ENCODE results near the gene RHOH.

DNA sequence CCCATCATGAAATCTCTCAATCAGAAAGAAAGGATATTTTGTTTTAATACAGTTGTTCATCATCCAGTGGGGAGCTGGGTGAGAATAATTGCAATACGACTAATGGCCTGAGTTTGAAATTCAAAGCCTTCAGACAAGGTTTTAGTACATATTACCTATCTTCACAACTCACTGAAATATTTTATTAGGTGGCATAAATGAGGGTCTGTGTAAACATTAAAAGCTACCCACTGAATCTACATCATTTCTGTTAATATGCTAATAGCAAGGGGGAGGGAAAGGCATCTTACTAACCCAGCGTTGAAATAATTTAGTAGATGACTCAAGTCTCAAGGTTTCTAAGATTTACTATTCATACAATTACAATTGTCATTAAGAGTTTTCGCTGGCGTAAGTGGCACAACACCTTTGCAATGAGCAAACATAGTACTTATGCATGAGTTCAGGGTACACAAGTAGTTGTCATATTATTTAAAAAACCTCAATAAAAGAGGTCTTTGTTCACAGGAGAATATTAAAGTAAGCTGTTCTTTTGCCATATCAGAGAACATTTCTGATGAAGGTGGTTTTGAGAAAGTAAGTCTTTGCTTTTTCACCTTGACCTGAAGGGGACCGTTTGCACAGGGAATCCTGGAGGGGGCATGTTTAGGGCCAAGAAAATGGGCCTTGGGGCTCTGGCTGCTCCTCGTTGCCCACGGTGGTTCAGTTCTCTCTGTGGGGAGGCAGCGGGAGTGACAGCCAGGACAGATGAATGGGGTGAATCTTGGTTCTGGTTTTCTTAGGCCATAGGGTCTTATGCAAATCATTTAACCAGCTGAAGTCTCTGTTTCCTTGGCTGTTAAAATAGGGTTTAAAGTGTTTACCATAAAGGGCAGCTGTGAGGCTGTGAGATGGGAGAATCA lies 4.5 kb upstream of the RHOH start:
- no peak for TF ChIP-seq GATA3 (IDR thresholded peaks at IDR 0.05; ENCODE audit: low read depth, low read length)
- no peak for TF ChIP-seq GATA2 (IDR thresholded peaks at IDR 0.05; ENCODE audit: low read depth, low read length)
